B cell (primary cell): ENCODE data around the gene STXBP4. TPM values are rescaled to one million over a fixed set of nuclear protein-coding genes. Genes with fewer than 3 reads are reported as not detected.

Experiments used
- ATAC-seq: fragments of 200-7000 bp; cut with Tn5 transposase; one replicate; pipeline ENCODE4 v1.10.0; 2021; ENCODE audit warnings: low read depth, mild to moderate bottlenecking, moderate number of reproducible peaks, moderate library complexity
- CTCF ChIA-PET: fragments of 350-600 bp; sonication (Branson Sonifier 250); formaldehyde crosslinking; loops from one replicate; lab custom pipeline; 2021; ENCODE audit warnings: antibody characterized with exemption, inconsistent platforms; lab: Charles Lee
- POLR2A ChIA-PET: fragments of 350-600 bp; sonication (Branson Sonifier 250); formaldehyde crosslinking; loops from one replicate; lab custom pipeline; 2021; ENCODE audit warnings: antibody characterized with exemption; lab: Charles Lee
- DNase-seq: peaks from one replicate; pipeline ENCODE4 v3.0.0; 2013
- H2AFZ ChIP-seq: 2 replicates; pipeline ENCODE4 v1.6.1; 2012; ENCODE audit warnings: mild to moderate bottlenecking, low read depth, low read length; ENCODE audit not compliant: insufficient read depth, poor library complexity, severe bottlenecking
- H3K27ac ChIP-seq, 2 donors: 1 replicate in 1 of 2; 2 replicates in 1 of 2; pipeline ENCODE4 v1.5.1; 2012 to 2013; ENCODE audit warnings: low read length in 2 of 2, mild to moderate bottlenecking in 2 of 2, moderate library complexity in 1 of 2
- H3K27me3 ChIP-seq, 4 experiments: fragments of 200-600 bp in 1 of 4; sonication (generic) in 1 of 4; replicated peaks in 1 of 4; 1 replicate in 2 of 4; 2 replicates in 2 of 4; pipeline versions ENCODE4 v1.6.1 to v1.7.0; 2013 to 2016; ENCODE audit warnings: low read length in 3 of 4, mild to moderate bottlenecking in 2 of 4, mixed read lengths in 1 of 4, moderate library complexity in 1 of 4; ENCODE audit not compliant: insufficient read depth in 4 of 4, control insufficient read depth in 3 of 4; ENCODE audit errors: control extremely low read depth in 1 of 4
- H3K36me3 ChIP-seq, 2 experiments: replicated peaks in 1 of 2; 1 replicate in 1 of 2; 2 replicates in 1 of 2; pipeline versions ENCODE4 v1.6.1 to v1.7.1; 2013; ENCODE audit warnings: low read length in 1 of 2; ENCODE audit not compliant: insufficient read depth in 2 of 2, control insufficient read depth in 1 of 2; ENCODE audit errors: control extremely low read depth in 1 of 2, extremely low read depth in 1 of 2
- H3K4me1 ChIP-seq, 2 donors: fragments of 200-600 bp in 1 of 2; sonication (generic) in 1 of 2; 1 replicate in 1 of 2; 2 replicates in 1 of 2; pipeline versions ENCODE4 v1.5.1 to v1.6.1; 2013 to 2017; ENCODE audit warnings: low read length in 2 of 2; ENCODE audit not compliant: control insufficient read depth in 2 of 2, insufficient read depth in 2 of 2
- H3K4me2 ChIP-seq: replicated peaks from 2 replicates; pipeline ENCODE3; 2012; ENCODE audit warnings: mild to moderate bottlenecking, low read depth, low read length; ENCODE audit not compliant: poor library complexity, severe bottlenecking
- H3K4me3 ChIP-seq, 5 experiments: fragments of 200-600 bp in 1 of 5; sonication (generic) in 1 of 5; 1 replicate in 3 of 5; 2 replicates in 2 of 5; pipeline versions ENCODE4 v1.5.1 to v1.7.0; 2011 to 2016; ENCODE audit warnings: low read length in 4 of 5, mild to moderate bottlenecking in 4 of 5, low read depth in 2 of 5, control low read depth in 1 of 5, moderate library complexity in 1 of 5; ENCODE audit not compliant: insufficient read depth in 1 of 5; ENCODE audit errors: control extremely low read depth in 1 of 5, extremely low read depth in 1 of 5
- H3K79me2 ChIP-seq: fragments of 200-600 bp; sonication (generic); one replicate; pipeline ENCODE4 v1.6.0; 2016; ENCODE audit warnings: low read length; ENCODE audit not compliant: control insufficient read depth, insufficient read depth
- H3K9ac ChIP-seq: fragments of 200-600 bp; sonication (generic); 2 replicates; pipeline ENCODE4 v1.6.1; 2017; ENCODE audit warnings: mild to moderate bottlenecking, low read length, moderate library complexity
- H3K9me3 ChIP-seq, 3 donors: one replicate each; pipeline versions ENCODE4 v1.6.1 to v1.7.1; 2013; ENCODE audit warnings: low read length in 2 of 3; ENCODE audit not compliant: control insufficient read depth in 2 of 3, insufficient read depth in 1 of 3; ENCODE audit errors: control extremely low read depth in 1 of 3
- H4K20me1 ChIP-seq: 2 replicates; pipeline ENCODE4 v1.6.0; 2012; ENCODE audit warnings: mild to moderate bottlenecking, low read length; ENCODE audit not compliant: insufficient read depth, control insufficient read depth, poor library complexity, severe bottlenecking
- H3K27ac Mint-ChIP-seq: one replicate; pipeline ENCODE4 v1.8.0; 2021; ENCODE audit warnings: mixed read lengths
- H3K27me3 Mint-ChIP-seq: one replicate; pipeline ENCODE4 v1.8.0; 2021; ENCODE audit warnings: mixed read lengths
- H3K4me1 Mint-ChIP-seq: one replicate; pipeline ENCODE4 v1.8.0; 2021; ENCODE audit warnings: mixed read lengths
- H3K4me3 Mint-ChIP-seq: one replicate; pipeline ENCODE4 v1.8.0; 2021; ENCODE audit warnings: mixed read lengths
- H3K9me3 Mint-ChIP-seq: one replicate; pipeline ENCODE4 v1.8.0; 2022; ENCODE audit warnings: mixed read lengths; ENCODE audit not compliant: insufficient read depth
- CTCF ChIP-seq: fragments of 200-600 bp; IDR thresholded peaks from one replicate; pipeline ENCODE4 v1.8.0; 2022; ENCODE audit warnings: antibody characterized with exemption, mild to moderate bottlenecking
- EZH2 ChIP-seq: IDR thresholded peaks from 2 replicates; pipeline ENCODE4 v1.6.1; 2012; ENCODE audit warnings: borderline replicate concordance, low read depth, mild to moderate bottlenecking, moderate library complexity, low read length; ENCODE audit not compliant: insufficient read depth, poor library complexity, severe bottlenecking
- WGBS: methylation state at CpG from one replicate; pipeline ENCODE4 v1.1.5; 2013; ENCODE audit warnings: missing lambda C conversion rate; ENCODE audit not compliant: insufficient coverage; 5-methylcytosine and 5-hydroxymethylcytosine counted together
- intact Hi-C: fragments of 100-400 bp; cut with micrococcal nuclease; formaldehyde crosslinking; loops from one replicate; pipeline ENCODE4 v1.10.0; 2022
- polyA plus RNA-seq: library from polyadenylated mRNA; depleted of rRNA; stranded (reverse); fragments of >200 nt; gene quantifications from 2 replicates; pipeline ENCODE4 v1.2.3, GENCODE V29; 2012
- total RNA-seq, 2 donors: library from RNA; stranded (reverse); fragments of 120-200 nt in 1 of 2; gene quantifications; 1 replicate in 1 of 2; 2 replicates in 1 of 2; pipeline versions ENCODE4 v1.2.3 to v1.2.4, GENCODE V29; 2013 to 2022

The STXBP4 gene
- total and polyA plus RNA-seq, 2 donors (not counting 1 experiment from before 2014, with no cell fraction given) = 1.2 to 11.4 TPM

GRCh38 chr17:54990118-54990517, 21.6 kb downstream of the STXBP4 start:
- no peak overlapping the region for H3K4me3 Mint-ChIP-seq
- no peak overlapping the region for H3K27ac Mint-ChIP-seq
- H3K4me1 ChIP-seq = no peaks in the 10 kb centered on the region
- H3K36me3 ChIP-seq = no peaks in the 10 kb centered on the region
- no peak overlapping the region for H3K4me2 ChIP-seq
- H3K4me1 Mint-ChIP-seq = no peaks in the 10 kb centered on the region
- no peaks in the 10 kb centered on the region for H3K79me2 ChIP-seq
- no peaks in the 10 kb centered on the region for H3K9me3 Mint-ChIP-seq
- H3K9ac ChIP-seq = no peak overlapping the region
- H3K27ac ChIP-seq = no peak overlapping the region
- whole genome bisulfite sequencing = 93% methylated on average over 3 of the region's 4 CpGs
- POLR2A ChIA-PET = no interaction called here
- H3K9me3 ChIP-seq = no peaks in the 10 kb centered on the region
- no peaks in the 10 kb centered on the region for H3K27me3 ChIP-seq
- no peak overlapping the region for H3K4me3 ChIP-seq
- TF ChIP-seq EZH2 (no peak), CTCF (no peak)
- H4K20me1 ChIP-seq = no peaks in the 10 kb centered on the region
- ATAC-seq (no peak), DNase-seq (no peak)
- CTCF ChIA-PET = interaction anchor here (0.6 to 4.5 kb wide), 3 partner anchors 307 to 524 kb away, joined by 3 to 61 read pairs (median 7); no protein-coding TSS in a partner anchor
- no peak overlapping the region for H2AFZ ChIP-seq
- H3K27me3 Mint-ChIP-seq = no peaks in the 10 kb centered on the region
- intact Hi-C loops = no loop called here

- intact Hi-C loops = no loop called here
- ChIA-PET POLR2A (no interaction called here), CTCF (interaction anchor here (1.1 to 4.5 kb wide), 11 partner anchors 12 to 523 kb away, joined by 3 to 82 read pairs (median 7); no protein-coding TSS in a partner anchor)
- Histone ChIP-seq H2AFZ (no peak overlapping the region), H3K4me3 (no peak overlapping the region), H3K9me3 (no peaks in the 10 kb centered on the region), H3K27me3 (no peaks in the 10 kb centered on the region), H3K79me2 (no peaks in the 10 kb centered on the region), H3K9ac (no peak overlapping the region), H3K4me2 (no peak overlapping the region), H4K20me1 (no peaks in the 10 kb centered on the region), H3K4me1 (no peaks in the 10 kb centered on the region), H3K36me3 (no peaks in the 10 kb centered on the region), H3K27ac (no peak overlapping the region)
- Mint-ChIP-seq H3K27ac (no peak overlapping the region), H3K4me1 (no peaks in the 10 kb centered on the region), H3K4me3 (no peak overlapping the region), H3K9me3 (no peaks in the 10 kb centered on the region), H3K27me3 (no peaks in the 10 kb centered on the region)
- ATAC-seq (no peak), DNase-seq (no peak)
- no CpG with 5 or more reads among the region's 1 CpG for WGBS
- TF ChIP-seq CTCF = no peak
- no peak for TF ChIP-seq EZH2
Measured at GRCh38 chr17:54991567-54991966, 23.0 kb downstream of the STXBP4 start.
